PC-9 (cell line): ENCODE data around the gene KIAA1217. TPM values are rescaled to one million over a fixed set of nuclear protein-coding genes. Genes with fewer than 3 reads are reported as not detected.
A peak's percentile ranks its signal among the peaks of the same experiment; 100 is the strongest.
"Not testable (repeated sequence)": the region's sequence is repeated elsewhere in the genome, so short reads cannot be mapped to it uniquely, and the experiment has no call there.

Source experiments
- BruUV-seq: library from RNA; stranded (reverse); fragments of 400-500 nt; replicated peaks from 2 replicates; lab custom pipeline; 2021; lab: Mats Ljungman, UMichigan
- CTCF ChIA-PET: fragments of 300-600 bp; sonication (Branson Sonifier 250); formaldehyde crosslinking; loops from one replicate; lab custom pipeline; 2022; ENCODE audit warnings: antibody characterized with exemption; lab: Charles Lee
- POLR2A ChIA-PET: fragments of 300-600 bp; sonication (Branson Sonifier 250); formaldehyde crosslinking; loops from one replicate; lab custom pipeline; 2022; ENCODE audit warnings: antibody characterized with exemption; ENCODE audit not compliant: unreplicated experiment; lab: Charles Lee
- DNase-seq, 2 experiments: peaks; one replicate each; pipeline versions ENCODE4 v3.0.0 to v3.0.0-alpha.2; 2015 to 2022; ENCODE audit warnings: mixed read lengths in 1 of 2
- H2AFZ ChIP-seq: fragments of 200-600 bp; sonication (generic); 2 replicates; pipeline ENCODE4 v1.8.1; 2017; ENCODE audit warnings: antibody characterized with exemption
- H3F3A ChIP-seq: fragments of 200-600 bp; sonication (generic); 2 replicates; pipeline ENCODE4 v1.8.1; 2017; ENCODE audit warnings: antibody characterized with exemption, mild to moderate bottlenecking, low read depth; ENCODE audit not compliant: insufficient read depth
- H3K27ac ChIP-seq: fragments of 200-600 bp; sonication (generic); 2 replicates; pipeline ENCODE4 v1.6.1; 2016; ENCODE audit warnings: mixed run types
- H3K27me3 ChIP-seq: fragments of 200-600 bp; sonication (generic); 2 replicates; pipeline ENCODE4 v1.6.1; 2016; ENCODE audit warnings: low read depth, mixed run types; ENCODE audit not compliant: insufficient read depth
- H3K36me3 ChIP-seq: fragments of 200-600 bp; sonication (generic); 2 replicates; pipeline ENCODE4 v1.6.1; 2016; ENCODE audit warnings: low read depth, mixed run types
- H3K4me1 ChIP-seq: fragments of 200-600 bp; sonication (generic); replicated peaks from 2 replicates; pipeline ENCODE4 v1.6.1; 2016; ENCODE audit warnings: mixed run types; ENCODE audit not compliant: insufficient read depth
- H3K4me2 ChIP-seq: fragments of 200-600 bp; sonication (generic); 2 replicates; pipeline ENCODE4 v1.6.1; 2017; ENCODE audit warnings: mixed run types
- H3K4me3 ChIP-seq: fragments of 200-600 bp; sonication (generic); 2 replicates; pipeline ENCODE4 v1.6.1; 2016; ENCODE audit warnings: mixed run types
- H3K79me2 ChIP-seq: fragments of 200-600 bp; sonication (generic); 2 replicates; pipeline ENCODE4 v1.6.1; 2017; ENCODE audit warnings: low read depth, mixed run types
- H3K9me2 ChIP-seq: fragments of 200-600 bp; sonication (generic); 2 replicates; pipeline ENCODE4 v1.8.1; 2017; ENCODE audit warnings: mild to moderate bottlenecking; ENCODE audit not compliant: insufficient read depth
- H3K9me3 ChIP-seq: fragments of 200-600 bp; sonication (generic); 2 replicates; pipeline ENCODE4 v1.8.1; 2016; ENCODE audit warnings: low read depth; ENCODE audit not compliant: insufficient read depth
- H4K20me1 ChIP-seq: fragments of 200-600 bp; sonication (generic); 2 replicates; pipeline ENCODE4 v1.8.1; 2017; ENCODE audit not compliant: insufficient read depth
- EZH2 ChIP-seq: fragments of 200-600 bp; sonication (generic); IDR thresholded peaks from 2 replicates; pipeline ENCODE4 v1.8.0; 2017; ENCODE audit warnings: antibody characterized with exemption, low read depth
- intact Hi-C: fragments of 100-400 bp; cut with micrococcal nuclease; formaldehyde crosslinking; loops from one replicate; pipeline ENCODE4 v1.10.0; 2022; ENCODE audit not compliant: unreplicated experiment
- total RNA-seq: library from RNA; stranded (reverse); gene quantifications from 2 replicates; pipeline ENCODE4 v1.2.3, GENCODE V29; 2021
- TF ChIP-seq, protein P1 (sequence below): fragments of 200-600 bp; sonication (generic); conservative IDR thresholded peaks from 2 replicates; pipeline ENCODE4 v1.6.1; 2017; ENCODE audit warnings: mixed run types, antibody characterized with exemption, mild to moderate bottlenecking, moderate library complexity

The KIAA1217 gene
- total RNA-seq, 1 experiment from 2014 or later: 41.1 TPM

DNA sequence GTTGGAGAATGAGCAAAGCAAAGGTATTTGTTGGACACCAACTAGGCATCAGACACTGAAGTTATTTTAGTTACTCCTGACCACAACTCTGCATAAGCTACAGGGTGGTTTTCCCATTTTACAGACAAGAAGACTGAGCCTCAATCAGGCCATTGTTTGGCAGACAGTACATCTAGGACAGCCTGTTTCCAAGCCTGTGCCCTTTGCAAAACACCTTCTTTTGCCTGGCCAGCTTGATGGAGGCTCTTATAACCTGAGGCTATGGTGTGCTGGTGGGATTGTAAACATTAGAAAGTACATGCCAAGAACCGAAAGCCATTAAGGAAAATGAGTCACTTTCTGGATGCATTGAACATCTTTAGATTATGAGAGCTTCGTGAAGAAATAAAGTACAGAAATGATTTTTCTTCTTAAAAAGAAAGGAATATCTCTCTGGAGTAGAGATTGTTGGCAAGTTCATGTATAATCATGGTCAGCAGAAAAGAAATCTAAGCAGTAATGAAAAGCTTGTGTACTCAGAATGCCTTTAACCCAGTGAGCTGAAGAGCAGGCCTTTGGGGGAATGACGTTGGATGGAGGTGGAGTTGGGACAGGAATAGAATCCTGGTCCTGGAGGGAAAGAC is 140.6 kb downstream of the KIAA1217 start:
- no peak overlapping the region for H3K4me3 ChIP-seq
- H3K27ac ChIP-seq: no peak overlapping the region
- CTCF ChIA-PET: no interaction called here
- no peaks in the 10 kb centered on the region for H4K20me1 ChIP-seq
- H2AFZ ChIP-seq: no peak overlapping the region
- H3K27me3 ChIP-seq: no peaks in the 10 kb centered on the region
- H3F3A ChIP-seq: no peaks in the 10 kb centered on the region
- H3K9me3 ChIP-seq: no peaks in the 10 kb centered on the region
- TF ChIP-seq EZH2: no peak
- TF ChIP-seq, protein P1, sequence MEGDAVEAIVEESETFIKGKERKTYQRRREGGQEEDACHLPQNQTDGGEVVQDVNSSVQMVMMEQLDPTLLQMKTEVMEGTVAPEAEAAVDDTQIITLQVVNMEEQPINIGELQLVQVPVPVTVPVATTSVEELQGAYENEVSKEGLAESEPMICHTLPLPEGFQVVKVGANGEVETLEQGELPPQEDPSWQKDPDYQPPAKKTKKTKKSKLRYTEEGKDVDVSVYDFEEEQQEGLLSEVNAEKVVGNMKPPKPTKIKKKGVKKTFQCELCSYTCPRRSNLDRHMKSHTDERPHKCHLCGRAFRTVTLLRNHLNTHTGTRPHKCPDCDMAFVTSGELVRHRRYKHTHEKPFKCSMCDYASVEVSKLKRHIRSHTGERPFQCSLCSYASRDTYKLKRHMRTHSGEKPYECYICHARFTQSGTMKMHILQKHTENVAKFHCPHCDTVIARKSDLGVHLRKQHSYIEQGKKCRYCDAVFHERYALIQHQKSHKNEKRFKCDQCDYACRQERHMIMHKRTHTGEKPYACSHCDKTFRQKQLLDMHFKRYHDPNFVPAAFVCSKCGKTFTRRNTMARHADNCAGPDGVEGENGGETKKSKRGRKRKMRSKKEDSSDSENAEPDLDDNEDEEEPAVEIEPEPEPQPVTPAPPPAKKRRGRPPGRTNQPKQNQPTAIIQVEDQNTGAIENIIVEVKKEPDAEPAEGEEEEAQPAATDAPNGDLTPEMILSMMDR: no peak
- no TSS peak for BruUV-seq
- intact Hi-C loops: no loop called here
- no peaks in the 10 kb centered on the region for H3K79me2 ChIP-seq
- peak; percentile 20 to 73 for DNase-seq
- H3K36me3 ChIP-seq: no peaks in the 10 kb centered on the region
- POLR2A ChIA-PET: interaction anchor here (0.5 kb wide), 1 partner anchor 26 kb away, joined by 4 read pairs; no protein-coding TSS in a partner anchor
- no peaks in the 10 kb centered on the region for H3K9me2 ChIP-seq
- no peak overlapping the region for H3K4me2 ChIP-seq
- H3K4me1 ChIP-seq: peaks cover 14% of the 10 kb centered on the region

DNA sequence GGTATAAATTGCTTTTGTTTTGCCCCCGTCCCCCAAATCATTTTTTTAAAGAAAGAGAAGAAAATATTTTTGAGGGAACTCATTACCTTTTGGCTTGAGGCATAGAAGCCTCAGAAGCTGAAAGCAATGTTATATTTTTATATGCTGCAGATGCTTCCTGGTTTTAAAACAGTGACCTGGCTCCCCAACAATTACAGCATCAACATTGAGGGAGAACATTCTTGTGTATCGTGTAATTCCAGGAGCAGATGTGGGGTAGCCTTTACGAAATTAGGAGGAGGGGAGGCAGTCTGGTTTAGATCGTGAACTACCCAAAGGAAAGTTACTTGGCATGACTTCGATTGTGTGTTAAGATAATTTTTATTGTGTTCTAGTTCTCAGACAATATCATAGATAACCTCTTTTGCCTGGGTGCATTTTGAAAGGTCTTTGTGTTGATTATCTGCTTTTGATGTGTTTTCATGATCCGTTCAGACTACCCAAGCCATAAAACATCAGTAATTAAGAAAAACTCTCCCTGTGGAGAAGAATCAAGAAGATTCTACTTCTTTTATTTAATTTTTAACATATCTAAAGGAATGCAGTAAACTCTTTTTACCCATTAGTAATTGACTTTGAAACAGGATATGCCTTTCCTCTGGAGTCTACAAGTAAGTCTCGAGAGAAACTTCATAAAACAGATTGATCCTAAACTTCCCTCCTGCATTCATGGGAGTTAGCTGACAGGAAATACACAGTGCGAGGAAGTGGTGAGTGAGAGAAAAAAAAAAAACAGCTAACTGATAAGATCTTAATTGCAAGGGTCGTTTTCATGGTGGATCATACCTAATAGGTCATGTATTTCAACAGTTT is 141.4 kb downstream of the KIAA1217 start:
- peaks cover 9% of the 10 kb centered on the region for H3K4me1 ChIP-seq
- no peaks in the 10 kb centered on the region for H3K27me3 ChIP-seq
- no peak for DNase-seq
- no peak overlapping the region for H3K4me2 ChIP-seq
- ChIA-PET POLR2A (no interaction called here), CTCF (no interaction called here)
- intact Hi-C loops: no loop called here
- no peak overlapping the region for H3K4me3 ChIP-seq
- H3K9me2 ChIP-seq: no peaks in the 10 kb centered on the region
- H4K20me1 ChIP-seq: no peaks in the 10 kb centered on the region
- no peak overlapping the region for H2AFZ ChIP-seq
- no peaks in the 10 kb centered on the region for H3F3A ChIP-seq
- no peaks in the 10 kb centered on the region for H3K36me3 ChIP-seq
- TF ChIP-seq, protein P1: no peak
- no peak for TF ChIP-seq EZH2
- no peak overlapping the region for H3K27ac ChIP-seq
- BruUV-seq: no TSS peak
- no peaks in the 10 kb centered on the region for H3K79me2 ChIP-seq
- no peaks in the 10 kb centered on the region for H3K9me3 ChIP-seq

DNA sequence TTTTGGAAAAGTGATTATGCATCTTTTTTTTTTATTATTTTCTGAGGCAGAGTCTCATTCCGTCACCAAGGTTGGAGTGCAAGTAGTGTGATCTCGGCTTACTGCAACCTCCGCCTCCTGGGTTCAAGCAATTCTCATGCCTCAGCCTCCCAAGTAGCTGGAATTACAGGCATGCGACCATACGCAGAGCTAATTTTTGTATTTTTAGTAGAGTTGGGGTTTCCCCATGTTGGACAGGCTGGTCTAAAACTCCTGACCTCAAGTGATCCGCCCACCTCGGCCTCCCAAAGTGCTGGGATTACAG is 141.9 kb downstream of the KIAA1217 start:
- H3K27ac ChIP-seq, H3K4me2 ChIP-seq, H3K9me2 ChIP-seq, BruUV-seq, H3K4me1 ChIP-seq, H4K20me1 ChIP-seq, H3K79me2 ChIP-seq, intact Hi-C loops, H3K9me3 ChIP-seq, H3K4me3 ChIP-seq, H3K36me3 ChIP-seq, H3F3A ChIP-seq, H2AFZ ChIP-seq, POLR2A ChIA-PET, DNase-seq, H3K27me3 ChIP-seq, CTCF ChIA-PET: not testable (repeated sequence)
